Measurements from ENCODE around the gene ARHGEF38.

DNA sequence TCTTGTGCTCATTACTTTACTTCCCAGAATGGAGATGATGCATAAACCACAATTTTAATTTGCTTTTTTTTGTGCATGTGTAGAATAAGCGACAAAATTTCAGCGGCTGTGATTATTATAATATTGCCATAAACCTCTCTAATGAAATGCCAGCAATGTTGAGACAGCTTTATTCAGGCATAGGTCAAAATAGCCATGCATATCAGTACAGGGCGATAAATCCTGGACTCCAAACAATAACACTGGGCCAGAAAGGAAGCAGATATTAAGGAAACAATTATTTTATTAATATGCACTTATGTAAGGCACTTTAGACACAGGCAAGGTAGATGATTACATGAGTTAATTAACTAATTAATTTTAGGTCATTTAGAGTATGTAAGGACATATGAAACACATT is 47.1 kb downstream of the ARHGEF38 start:
- TF ChIP-seq CTCF (IDR thresholded peaks at IDR 0.05; ENCODE audit: low read length) (no peak), EZH2 (IDR thresholded peaks at IDR 0.05; ENCODE audit: borderline replicate concordance, low read length) (no peak)

All from OCI-LY1 (cell line).